HG03039 (cell line): ENCODE results near the gene MARCHF11.

Experiments used
- ATAC-seq: cut with Tn5 transposase; IDR thresholded peaks from one replicate; pipeline ENCODE4 v1.9.1; 2021; ENCODE audit warnings: mild to moderate bottlenecking, moderate library complexity; ENCODE audit not compliant: unreplicated experiment

Gene MARCHF11

DNA sequence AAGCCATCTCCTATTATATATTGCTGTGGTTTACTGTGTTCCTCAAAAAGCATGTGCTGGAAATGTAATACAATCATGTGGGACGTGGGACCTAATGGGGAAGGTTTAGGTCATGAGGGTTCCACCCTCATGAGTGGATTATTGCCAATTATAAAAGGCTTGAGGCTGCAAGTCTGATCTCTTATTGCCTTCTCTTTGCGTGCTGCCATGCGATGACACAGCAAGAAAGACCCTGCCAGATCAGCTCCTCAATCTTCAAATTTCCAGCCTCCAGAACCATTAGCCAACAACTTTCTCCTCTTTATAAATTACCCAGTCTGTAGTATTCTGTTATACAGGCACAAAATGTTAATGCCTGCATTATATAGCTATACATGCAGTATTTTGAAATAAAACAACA lies 45.4 kb downstream of the MARCHF11 start:
- no peak for ATAC-seq

- no peak for ATAC-seq
Observed at GRCh38 chr5:16131878-16132277, 47.7 kb downstream of the MARCHF11 start.

DNA sequence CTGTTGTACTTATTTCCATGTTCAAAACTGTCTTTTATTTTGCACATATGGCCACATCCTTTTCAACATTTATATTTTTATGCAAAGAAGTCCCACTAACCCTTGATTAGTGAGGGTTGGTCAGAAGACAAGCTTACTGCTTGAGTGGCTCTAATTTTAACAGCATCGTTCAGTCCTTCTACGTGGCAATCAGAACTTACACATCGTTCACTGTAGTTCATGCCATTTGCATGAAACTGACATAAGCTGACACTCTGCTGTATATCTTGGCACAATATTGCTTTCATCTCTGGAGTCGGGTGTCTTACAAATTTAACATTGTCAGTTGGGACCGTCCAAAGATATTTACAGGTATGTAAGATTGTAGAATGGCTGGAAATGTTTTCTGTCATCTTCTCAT lies 50.6 kb downstream of the MARCHF11 start:
- ATAC-seq: no peak

GRCh38 chr5:16127865-16128544 lies 51.6 kb downstream of the MARCHF11 start:
- no peak for ATAC-seq

DNA sequence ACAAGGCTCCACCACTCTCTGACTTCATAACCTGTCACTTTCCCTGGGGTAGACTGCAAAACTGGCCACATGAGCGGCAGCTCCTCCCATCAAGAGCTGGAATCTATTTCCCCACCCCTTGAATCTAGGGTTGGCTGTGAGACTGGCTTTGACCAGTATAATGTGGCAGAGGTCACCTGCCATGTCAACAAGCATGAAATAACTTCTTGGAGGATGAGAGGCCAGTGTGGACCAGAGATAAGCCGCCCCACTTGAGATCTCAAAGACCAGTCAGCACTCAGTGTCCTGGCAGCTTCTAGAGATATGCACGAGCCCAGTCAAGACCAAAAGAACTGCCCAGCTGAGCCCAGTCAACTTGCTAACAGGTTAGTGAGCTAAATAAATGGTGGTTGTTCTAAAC lies 59.0 kb downstream of the MARCHF11 start:
- ATAC-seq: no peak

GRCh38 chr5:16119790-16120189 lies 59.8 kb downstream of the MARCHF11 start:
- ATAC-seq: no peak

DNA sequence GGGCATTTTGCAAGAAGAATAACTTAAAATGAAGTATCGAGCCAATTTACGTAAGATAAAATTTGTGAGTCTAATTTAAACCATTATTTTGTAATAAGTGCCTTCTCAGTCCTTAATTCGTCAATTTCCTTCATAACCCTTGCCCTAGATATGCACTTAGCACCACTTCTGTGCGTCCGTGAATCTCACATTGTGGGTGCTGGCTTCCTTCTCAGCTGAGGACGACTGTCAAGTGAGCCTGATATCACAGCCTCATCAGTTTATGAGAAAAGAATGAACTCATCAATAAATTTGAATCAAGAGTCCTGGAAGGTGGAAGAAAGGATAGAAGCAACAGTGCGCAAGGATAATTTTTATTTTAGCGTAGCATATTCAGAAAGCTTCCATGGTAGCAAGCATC lies 64.5 kb downstream of the MARCHF11 start:
- no peak for ATAC-seq

DNA sequence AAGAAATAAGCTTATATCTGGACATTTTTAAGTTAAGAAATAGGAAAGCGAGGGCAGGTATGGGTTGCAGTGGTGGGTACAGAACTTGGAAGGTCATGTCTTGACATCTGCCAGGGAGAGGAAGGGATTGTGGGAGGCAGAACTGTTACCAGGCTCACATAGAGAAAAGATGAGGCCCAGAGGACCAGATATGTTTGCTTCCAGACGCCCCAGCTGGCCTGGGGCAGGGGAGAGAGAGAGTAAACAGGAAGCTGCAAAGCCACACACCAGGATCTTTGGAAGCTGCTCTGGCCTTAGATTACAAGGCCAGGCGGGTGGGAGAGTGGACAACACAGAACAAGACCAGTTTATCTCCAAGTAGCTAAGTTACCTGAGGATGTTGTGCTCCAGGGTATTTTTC lies 71.2 kb downstream of the MARCHF11 start:
- no peak for ATAC-seq

GRCh38 chr5:16104961-16105360 lies 74.6 kb downstream of the MARCHF11 start:
- no peak for ATAC-seq

GRCh38 chr5:16095612-16096011 lies 84.0 kb downstream of the MARCHF11 start:
- no peak for ATAC-seq

GRCh38 chr5:16090270-16090669 lies 89.3 kb downstream of the MARCHF11 start:
- no peak for ATAC-seq

DNA sequence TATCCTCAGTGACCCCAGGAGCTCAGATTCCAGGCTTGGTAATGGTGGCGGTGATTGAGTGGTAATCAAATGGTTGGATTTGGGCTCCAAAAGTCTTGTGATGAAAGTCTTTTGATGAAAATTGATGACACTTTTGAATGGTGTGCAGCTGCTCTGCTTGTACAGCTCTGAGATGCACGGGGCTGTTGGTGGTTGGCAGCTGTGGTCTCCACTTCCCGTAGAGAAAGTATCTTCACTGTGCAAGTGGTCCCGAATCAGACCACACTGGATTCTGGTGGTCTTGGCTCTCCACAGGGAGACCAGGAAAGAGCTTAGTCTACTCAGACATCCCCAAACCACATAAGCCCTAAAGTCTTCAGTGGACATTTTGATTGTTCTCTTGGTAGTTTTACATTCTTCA lies 96.6 kb downstream of the MARCHF11 start:
- ATAC-seq: no peak

DNA sequence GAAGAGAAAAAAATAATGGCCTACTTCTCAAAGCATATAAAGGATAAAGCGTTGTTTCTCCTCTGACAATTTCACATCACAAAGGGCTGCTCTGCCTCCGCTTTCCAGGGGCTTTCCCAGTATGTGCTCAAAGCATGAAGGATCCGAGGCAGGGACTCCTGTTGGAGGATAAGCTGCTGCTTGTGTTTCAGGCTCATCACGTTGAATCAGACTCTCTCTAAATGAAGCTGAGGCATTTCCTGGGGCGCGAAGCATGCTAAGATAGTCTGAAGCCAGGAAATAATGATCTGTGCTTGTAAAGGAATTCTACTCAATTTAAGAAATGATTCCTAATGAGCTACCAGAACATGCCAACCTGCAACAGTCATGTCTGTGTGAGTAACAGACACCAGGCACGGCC lies 97.5 kb downstream of the MARCHF11 start:
- ATAC-seq: no peak

- ATAC-seq: no peak
Observed at GRCh38 chr5:16081376-16081955, 98.1 kb downstream of the MARCHF11 start.

- ATAC-seq: no peak
Observed at GRCh38 chr5:16076657-16077056, 102.9 kb downstream of the MARCHF11 start.

DNA sequence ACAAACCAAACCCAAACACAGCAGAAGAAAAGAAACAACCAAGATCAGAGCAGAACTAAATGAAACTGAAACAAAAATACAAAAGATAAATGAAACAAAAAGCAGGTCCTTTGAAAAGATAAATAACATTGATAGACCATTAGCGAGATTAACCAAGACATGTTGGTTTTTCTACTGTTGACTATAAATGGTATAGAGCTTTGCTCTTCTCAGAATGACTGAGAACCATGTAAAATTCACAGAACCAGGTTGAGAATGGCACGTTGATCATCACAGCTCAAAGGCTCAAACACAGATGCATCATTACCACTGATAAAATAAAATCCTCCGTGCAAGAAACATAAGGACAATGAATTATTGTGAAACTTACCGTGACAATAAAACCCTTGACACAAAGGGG lies 105.2 kb downstream of the MARCHF11 start:
- no peak for ATAC-seq

DNA sequence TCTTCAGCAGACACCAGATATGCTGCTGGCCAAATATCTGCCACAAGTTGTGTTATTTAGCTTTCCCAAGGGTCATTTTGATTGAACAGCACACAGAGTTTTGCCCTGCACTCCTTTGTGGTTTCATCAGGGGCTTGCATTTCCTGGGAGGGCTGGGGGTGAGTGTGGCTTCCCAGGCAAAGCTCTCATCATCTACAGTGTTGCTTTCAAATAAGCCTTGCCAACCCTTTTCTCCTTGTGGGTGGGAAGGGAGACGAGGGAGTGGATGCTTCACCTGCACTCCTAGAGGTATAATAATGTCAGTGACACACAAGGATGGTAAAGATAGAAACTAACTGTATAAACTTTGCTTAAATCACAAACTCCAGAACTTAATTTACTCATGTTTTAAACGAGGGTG lies 107.0 kb downstream of the MARCHF11 start:
- ATAC-seq: no peak

- no peak for ATAC-seq
Observed at GRCh38 chr5:16067415-16067814, 112.2 kb downstream of the MARCHF11 start.

DNA sequence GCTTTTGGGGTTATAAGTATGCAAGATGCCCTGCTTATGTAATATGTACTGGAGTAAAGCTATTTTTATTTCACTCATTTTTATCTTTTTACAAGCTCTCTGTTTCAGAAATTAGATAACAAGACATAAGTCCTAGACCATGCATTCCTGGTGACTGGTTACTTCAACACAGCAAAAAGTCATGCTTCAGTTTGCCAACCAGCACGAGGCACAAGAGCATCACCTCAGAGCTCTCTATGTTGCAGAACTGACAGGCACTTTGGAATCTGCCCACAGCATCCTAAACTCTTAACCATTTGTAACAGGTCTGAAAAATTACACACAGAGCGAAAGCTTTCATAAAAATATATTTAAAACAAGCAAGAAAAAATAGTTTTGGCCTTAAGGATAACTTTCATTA lies 112.8 kb downstream of the MARCHF11 start:
- ATAC-seq: no peak

- ATAC-seq: no peak
Observed at GRCh38 chr5:16066320-16066719, 113.3 kb downstream of the MARCHF11 start.

GRCh38 chr5:16065831-16066230 lies 113.8 kb downstream of the MARCHF11 start:
- no peak for ATAC-seq

DNA sequence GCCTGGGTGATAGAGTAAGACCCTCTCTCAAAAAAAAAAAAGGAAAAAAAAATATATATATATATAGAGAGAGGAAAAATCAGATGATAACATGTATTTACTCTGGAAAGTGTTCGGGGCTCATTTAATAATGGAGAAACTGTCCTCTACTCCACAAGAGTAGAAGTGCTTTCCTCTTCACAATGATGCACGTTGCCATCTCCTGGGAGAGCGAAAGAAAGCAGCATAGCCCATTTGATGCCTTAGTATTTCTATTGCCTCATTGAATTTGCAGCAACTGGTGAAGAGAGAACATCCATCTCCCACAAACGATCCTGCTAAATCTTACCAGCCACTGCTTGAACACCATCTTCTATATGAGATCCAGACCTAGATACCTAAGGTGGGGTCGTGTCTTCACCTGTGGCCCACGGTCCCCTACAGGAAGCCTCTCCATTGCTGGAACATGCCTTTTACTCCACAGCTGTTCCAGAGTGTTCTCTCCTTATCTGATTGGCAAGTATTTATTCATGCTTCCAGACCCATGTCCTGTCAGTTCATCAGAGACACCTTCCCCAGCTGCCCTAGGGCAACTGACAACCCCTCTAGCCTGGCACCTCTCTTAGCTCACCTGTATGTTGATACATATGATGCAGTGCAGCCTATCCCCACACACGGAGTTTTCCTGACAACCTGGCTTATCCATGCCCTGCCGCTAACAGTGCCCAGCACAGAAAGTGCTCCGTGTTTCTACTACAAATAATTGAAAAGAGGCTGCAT lies 115.3 kb downstream of the MARCHF11 start:
- no peak for ATAC-seq
